GM12878 (cell line): Measurements from ENCODE around the gene SARS2. TPM values are rescaled to one million over a fixed set of nuclear protein-coding genes. Genes with fewer than 3 reads are reported as not detected.
A peak's percentile ranks its signal among the peaks of the same experiment; 100 is the strongest.

Experiments
- ATAC-seq: fragments of 200-7000 bp; cut with Tn5 transposase; 3 replicates; pipeline ENCODE4 v1.9.1; 2020; ENCODE audit warnings: mild to moderate bottlenecking, moderate library complexity
- BruUV-seq: library from RNA; stranded (reverse); fragments of 400-500 nt; replicated peaks from 2 replicates; lab custom pipeline; 2021; lab: Mats Ljungman, UMichigan
- CTCF ChIA-PET: fragments of 300-600 bp; sonication (Branson Sonifier 250); formaldehyde crosslinking; extraction: SDS; loops from one replicate; lab custom pipeline; 2021; ENCODE audit warnings: inconsistent platforms; lab: Yijun Ruan, JAX
- POLR2A ChIA-PET: fragments of 350-600 bp; formaldehyde crosslinking; extraction: SDS; loops from one replicate; lab custom pipeline; 2021; ENCODE audit warnings: inconsistent platforms; lab: Charles Lee
- RAD21 ChIA-PET: fragments of 300-600 bp; sonication (Branson Sonifier 250); formaldehyde crosslinking; loops from one replicate; lab custom pipeline; 2023; ENCODE audit warnings: antibody characterized with exemption; ENCODE audit not compliant: unreplicated experiment; lab: Charles Lee
- SMC1A ChIA-PET: fragments of 300-600 bp; sonication (Branson Sonifier 250); formaldehyde crosslinking; loops from one replicate; lab custom pipeline; 2023; ENCODE audit not compliant: unreplicated experiment, uncharacterized antibody; lab: Charles Lee
- DNase-seq: peaks from one replicate; pipeline ENCODE4 v3.0.0-alpha.2; 2011; ENCODE audit warnings: low read depth, low spot score
- FAIRE-seq: peaks from 3 replicates; lab custom pipeline; 2011; peaks lifted over from hg19 to GRCh38; lab: Jason Lieb, UNC
- H2AFZ ChIP-seq: 2 replicates; pipeline ENCODE4 v1.6.0; 2011; ENCODE audit warnings: low read depth, low read length, control low read depth; ENCODE audit not compliant: control insufficient read depth
- H3K27ac ChIP-seq: 2 replicates; pipeline ENCODE4 v1.5.1; 2011; ENCODE audit warnings: control low read depth; ENCODE audit not compliant: control insufficient read depth, insufficient read depth
- H3K27me3 ChIP-seq, 2 experiments: replicated peaks in 1 of 2; 2 replicates each; pipeline versions ENCODE4 v1.6.0 to v1.6.1; 2011; ENCODE audit warnings: low read length in 1 of 2; ENCODE audit not compliant: control insufficient read depth in 2 of 2, insufficient read depth in 2 of 2
- H3K36me3 ChIP-seq, 2 experiments: 2 replicates each; pipeline ENCODE4 v1.5.1; 2011; ENCODE audit warnings: low read length in 1 of 2; ENCODE audit not compliant: control insufficient read depth in 2 of 2, insufficient read depth in 2 of 2
- H3K4me1 ChIP-seq: 2 replicates; pipeline ENCODE4 v1.6.1; 2011; ENCODE audit warnings: mild to moderate bottlenecking, low read length, moderate library complexity, mixed read lengths; ENCODE audit not compliant: control insufficient read depth, insufficient read depth
- H3K4me2 ChIP-seq: 2 replicates; pipeline ENCODE4 v1.6.0; 2011; ENCODE audit warnings: control low read depth; ENCODE audit not compliant: control insufficient read depth, insufficient read depth
- H3K4me3 ChIP-seq: fragments of 200-600 bp; sonication (generic); 2 replicates; pipeline ENCODE4 v1.5.1; 2016
- H3K79me2 ChIP-seq: 2 replicates; pipeline ENCODE4 v1.6.0; 2011; ENCODE audit warnings: low read length; ENCODE audit not compliant: control insufficient read depth, insufficient read depth
- H3K9ac ChIP-seq: 2 replicates; pipeline ENCODE4 v1.8.0; 2011; ENCODE audit warnings: low read length, control low read depth, mixed read lengths; ENCODE audit not compliant: control insufficient read depth, insufficient read depth
- H3K9me3 ChIP-seq: replicated peaks from 3 replicates; pipeline ENCODE4 v1.5.1; 2011; ENCODE audit warnings: mild to moderate bottlenecking, low read length; ENCODE audit not compliant: control insufficient read depth, insufficient read depth
- H4K20me1 ChIP-seq: 2 replicates; pipeline ENCODE4 v1.6.0; 2011; ENCODE audit not compliant: control insufficient read depth, insufficient read depth
- ATF7 ChIP-seq: fragments of 450-650 bp; IDR thresholded peaks from 2 replicates; pipeline ENCODE4 v1.6.1; 2016; ENCODE audit warnings: low read depth, mild to moderate bottlenecking
- BHLHE40 ChIP-seq, 2 experiments: fragments of 450-650 bp in 1 of 2; IDR thresholded peaks; 2 replicates each; pipeline ENCODE4 v1.6.1; 2011 to 2017; ENCODE audit warnings: low read depth in 2 of 2, borderline replicate concordance in 1 of 2, improper control_type of control experiment in 1 of 2, low read length in 1 of 2, mild to moderate bottlenecking in 1 of 2
- DPF2 ChIP-seq: fragments of 450-650 bp; IDR thresholded peaks from 2 replicates; pipeline ENCODE4 v1.6.1; 2017; ENCODE audit warnings: mild to moderate bottlenecking
- ESRRA ChIP-seq: IDR thresholded peaks from 2 replicates; pipeline ENCODE4 v1.6.1; 2012; ENCODE audit warnings: mild to moderate bottlenecking, low read length, improper control_type of control experiment
- GATAD2B ChIP-seq: fragments of 450-650 bp; conservative IDR thresholded peaks from 2 replicates; pipeline ENCODE4 v1.6.1; 2017; ENCODE audit warnings: low read depth, mild to moderate bottlenecking, moderate library complexity
- IKZF2 ChIP-seq, 2 experiments: fragments of 450-650 bp; IDR thresholded peaks; 2 replicates each; pipeline ENCODE4 v1.6.1; 2017; ENCODE audit warnings: mild to moderate bottlenecking in 2 of 2, moderate library complexity in 2 of 2
- LARP7 ChIP-seq: fragments of 450-650 bp; IDR thresholded peaks from 2 replicates; pipeline ENCODE4 v1.6.1; 2017; ENCODE audit warnings: mild to moderate bottlenecking
- NBN ChIP-seq: fragments of 450-650 bp; IDR thresholded peaks from 2 replicates; pipeline ENCODE4 v1.6.1; 2016
- NR2C1 ChIP-seq: fragments of 450-650 bp; IDR thresholded peaks from 2 replicates; pipeline ENCODE4 v1.6.1; 2017; ENCODE audit warnings: antibody characterized with exemption, mild to moderate bottlenecking, moderate library complexity
- NR2F1 ChIP-seq: fragments of 450-650 bp; conservative IDR thresholded peaks from 2 replicates; pipeline ENCODE4 v1.6.1; 2017; ENCODE audit warnings: mild to moderate bottlenecking
- PML ChIP-seq: IDR thresholded peaks from 2 replicates; pipeline ENCODE4 v1.6.1; 2012; ENCODE audit warnings: low read length, inconsistent platforms
- POLR2AphosphoS5 ChIP-seq: IDR thresholded peaks from 2 replicates; pipeline ENCODE4 v1.6.1; 2011; ENCODE audit warnings: mild to moderate bottlenecking, low read length, inconsistent platforms
- ZNF592 ChIP-seq: fragments of 450-650 bp; IDR thresholded peaks from 2 replicates; pipeline ENCODE4 v1.6.1; 2017; ENCODE audit warnings: mild to moderate bottlenecking, moderate library complexity
- WGBS: methylation state at CpG from one replicate; pipeline ENCODE4 v1.1.6; 2016; ENCODE audit warnings: low lambda C conversion rate; ENCODE audit not compliant: insufficient replicate concordance, insufficient coverage; ENCODE audit errors: missing lambda C conversion rate; 5-methylcytosine and 5-hydroxymethylcytosine counted together
- in situ Hi-C: fragments of 300-500 bp; cut with MboI; formaldehyde crosslinking; loops from 9 replicates; pipeline ENCODE4 v1.14.3; 2018; ENCODE audit warnings: mixed read lengths
- intact Hi-C: fragments of 100-400 bp; cut with micrococcal nuclease; formaldehyde crosslinking; loops from one replicate; pipeline ENCODE4 v1.14.2; 2022; ENCODE audit not compliant: unreplicated experiment
- polyA plus RNA-seq, 11 experiments: library from polyadenylated mRNA; depleted of rRNA in 4 of 11; unstranded in 6 of 11; stranded (reverse) in 5 of 11; fragments of >200 nt; fragmentation: Nextera tagmentation in 4 of 11; fragmentation: Illumina TruSeq in 1 of 11; extraction: Ambion mirVana in 4 of 11; extraction: Trizol in 1 of 11; gene quantifications; 1 replicate in 1 of 11; 2 replicates in 10 of 11; pipeline versions ENCODE4 v1.2.1 to v1.2.3, GENCODE V29; 2011 to 2016; ENCODE audit warnings: inconsistent platforms in 2 of 11, missing spikeins in 2 of 11, low read depth in 1 of 11
- total RNA-seq, 4 experiments: library from RNA; depleted of rRNA in 3 of 4; stranded (reverse); fragments of >200 nt in 3 of 4; fragmentation: Illumina TruSeq in 1 of 4; extraction: Trizol in 1 of 4; gene quantifications; 2 replicates each; pipeline versions ENCODE4 v1.2.1 to v1.2.3, GENCODE V29; 2013 to 2021
- TF ChIP-seq, protein P1 (sequence below): fragments of 450-650 bp; IDR thresholded peaks from 2 replicates; pipeline ENCODE4 v1.6.1; 2016; ENCODE audit warnings: mild to moderate bottlenecking

SARS2 gene
- total and polyA plus RNA-seq, 10 of the 15 experiments (the other 5 are each of a cell fraction or from before 2014, with no cell fraction given) = 2.6 to 50.3 (median 27.5) TPM

GRCh38 chr19:38878575-38879399, 51.8 kb downstream of the SARS2 start (continued):
- TF ChIP-seq ZNF592 (no peak), NR2C1 (peak; percentile 58)

DNA sequence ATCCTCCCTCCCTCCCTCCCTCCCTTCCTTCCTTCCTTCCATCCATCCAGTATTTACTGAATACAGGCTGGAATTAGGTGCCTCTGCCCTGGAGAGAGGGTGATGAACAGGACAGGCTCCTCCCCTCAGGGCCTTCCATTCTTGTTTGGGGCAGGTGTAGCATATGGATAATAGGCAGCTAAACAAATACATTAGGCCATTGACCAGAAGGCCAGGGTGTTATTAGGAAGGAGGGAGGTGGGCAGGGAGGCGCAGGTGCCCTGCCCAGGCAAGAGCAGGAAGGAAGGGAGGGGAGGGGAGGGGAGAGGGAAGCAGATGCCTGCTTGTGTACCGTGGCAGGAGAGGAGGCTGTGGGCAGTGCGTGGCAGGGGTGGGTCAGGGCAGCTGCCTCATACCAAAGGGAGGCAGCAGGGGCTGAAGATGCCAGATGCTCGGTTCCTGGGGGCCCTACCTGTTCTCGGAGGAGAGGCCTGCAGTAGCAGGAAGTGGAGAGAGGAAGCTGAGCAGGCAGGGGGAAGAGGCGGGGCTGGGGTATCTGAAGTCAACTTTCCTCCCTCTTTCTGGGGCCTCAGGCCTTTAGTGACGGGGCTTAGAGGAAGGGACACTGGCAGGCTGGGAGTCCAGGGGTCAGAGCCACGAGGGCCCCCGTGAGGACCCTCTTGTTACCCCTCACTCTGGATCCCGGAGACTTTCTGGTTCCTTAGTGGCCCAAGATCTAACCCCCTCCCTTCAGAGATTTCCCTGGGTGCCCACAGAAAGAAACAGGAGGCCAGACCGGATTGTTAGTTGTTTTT, 52.6 kb downstream of the SARS2 start, which contains the start of gene RINL:
Gene RINL, minus strand, starts transcription at position 495 of the 794 bp plus-strand sequence. CDS start 1,533 bp downstream, outside the sequence.
- RAD21 ChIA-PET = interaction anchor here (0.7 to 2.1 kb wide), 15 partner anchors 9 to 363 kb away, joined by 3 to 8 read pairs (median 4); partner anchors contain the start of genes ECH1, MAP4K1, MRPS12 and NFKBIB
- peaks cover 0 to 4% of the 10 kb centered on the region in 2 experiments; a peak in 1 of 4 replicates for H3K36me3 ChIP-seq
- peaks cover 7% of the 10 kb centered on the region for H3K4me1 ChIP-seq
- no TSS peak for BruUV-seq
- SMC1A ChIA-PET = interaction anchor here (0.6 to 1.9 kb wide), 12 partner anchors 8 to 365 kb away, joined by 3 to 9 read pairs (median 4); partner anchors contain the start of gene NFKBIB
- ATAC-seq (peak; percentile 97), DNase-seq (no peak), FAIRE-seq (peak; percentile 94)
- no peaks in the 10 kb centered on the region for H3K9me3 ChIP-seq
- H3K9ac ChIP-seq = peak within 1 kb of the TSS; percentile 83
- in situ Hi-C loops (no loop called here), intact Hi-C loops (loop anchor here (2.0 kb wide), 1 partner anchor 21 kb away; the partner anchor contains the start of genes NFKBIB and SIRT2)
- H4K20me1 ChIP-seq = no peaks in the 10 kb centered on the region
- H2AFZ ChIP-seq = peak within 1 kb of the TSS; percentile 90
- peak within 1 kb of the TSS; percentile 73 for H3K4me3 ChIP-seq
- peak within 1 kb of the TSS; percentile 92 for H3K4me2 ChIP-seq
- no peaks in the 10 kb centered on the region; the same call in none of the 2 replicates for H3K79me2 ChIP-seq
- H3K27me3 ChIP-seq = no peaks in the 10 kb centered on the region
- POLR2A ChIA-PET = interaction anchor here (0.8 to 3.0 kb wide), 14 partner anchors 8 to 371 kb away, joined by 3 to 12 read pairs (median 5); partner anchors contain the start of genes ECH1, HNRNPL, NFKBIB and SIRT2
- CTCF ChIA-PET = interaction anchor here (0.6 to 4.8 kb wide), 11 partner anchors 9 to 475 kb away, joined by 3 to 62 read pairs (median 4); partner anchors contain the start of genes FAM98C, HNRNPL, MRPS12 and SARS2
- peak within 1 kb of the TSS; percentile 95 for H3K27ac ChIP-seq
- 3% methylated on average over 9 of the region's 11 CpGs for WGBS
- TF ChIP-seq PML = peak; percentile 34; the same call in 1 of the 2 replicates
- 0 out of 2 replicates have a peak, but pooled peaks have one; percentile 27 for TF ChIP-seq NR2F1
- 0 out of 2 replicates have a peak, but pooled peaks have one; percentile 13 for TF ChIP-seq ATF7
- peak; percentile 40 to 44; a peak in 1 of 4 replicates for TF ChIP-seq IKZF2 (IDR thresholded peaks at IDR 0.05)
- TF ChIP-seq BHLHE40 (IDR thresholded peaks at IDR 0.05; ENCODE audit: borderline replicate concordance in 1 of 2, low read depth in 2 of 2, low read length in 1 of 2) = no peak; a peak in 1 of 4 replicates
- TF ChIP-seq NBN = peak; percentile 75; the same call in 1 of the 2 replicates
- TF ChIP-seq ESRRA = no peak
- TF ChIP-seq LARP7 = peak; percentile 55; the same call in 1 of the 2 replicates
- TF ChIP-seq GATAD2B = peak; percentile 31; the same call in 1 of the 2 replicates
- peak; percentile 25; the same call in 1 of the 2 replicates for TF ChIP-seq DPF2
- TF ChIP-seq, protein P1, sequence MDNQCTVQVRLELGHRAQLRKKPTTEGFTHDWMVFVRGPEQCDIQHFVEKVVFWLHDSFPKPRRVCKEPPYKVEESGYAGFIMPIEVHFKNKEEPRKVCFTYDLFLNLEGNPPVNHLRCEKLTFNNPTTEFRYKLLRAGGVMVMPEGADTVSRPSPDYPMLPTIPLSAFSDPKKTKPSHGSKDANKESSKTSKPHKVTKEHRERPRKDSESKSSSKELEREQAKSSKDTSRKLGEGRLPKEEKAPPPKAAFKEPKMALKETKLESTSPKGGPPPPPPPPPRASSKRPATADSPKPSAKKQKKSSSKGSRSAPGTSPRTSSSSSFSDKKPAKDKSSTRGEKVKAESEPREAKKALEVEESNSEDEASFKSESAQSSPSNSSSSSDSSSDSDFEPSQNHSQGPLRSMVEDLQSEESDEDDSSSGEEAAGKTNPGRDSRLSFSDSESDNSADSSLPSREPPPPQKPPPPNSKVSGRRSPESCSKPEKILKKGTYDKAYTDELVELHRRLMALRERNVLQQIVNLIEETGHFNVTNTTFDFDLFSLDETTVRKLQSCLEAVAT = peak; percentile 60; the same call in 1 of the 2 replicates
- peak; percentile 68 for TF ChIP-seq POLR2AphosphoS5
